Fibroblast of skin of abdomen (primary cell): ENCODE results near the gene SETBP1.

ENCODE experiments used
- DNase-seq: peaks from one replicate; pipeline ENCODE4 v3.0.0-alpha.2; 2013

SETBP1 gene

DNA sequence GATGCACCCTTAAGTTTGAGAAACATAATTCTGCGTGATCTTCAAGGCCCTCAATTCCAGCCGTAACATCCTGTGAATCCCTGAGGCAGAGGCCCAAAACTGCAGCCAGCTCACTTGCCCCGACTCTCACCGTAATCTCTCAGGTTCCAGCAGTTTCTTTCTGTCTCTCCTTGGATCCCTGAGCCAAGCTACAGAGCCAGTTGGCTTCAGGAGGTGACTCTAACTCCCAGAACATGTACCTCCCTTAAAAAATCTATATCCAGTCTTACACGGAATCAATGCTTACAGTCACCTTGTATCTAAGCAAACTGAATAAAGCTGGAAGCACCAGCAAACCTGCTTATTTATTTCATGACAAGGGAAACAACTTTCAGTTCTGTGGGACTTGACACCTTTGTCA is 300.4 kb downstream of the SETBP1 start:
- DNase-seq = no peak

DNA sequence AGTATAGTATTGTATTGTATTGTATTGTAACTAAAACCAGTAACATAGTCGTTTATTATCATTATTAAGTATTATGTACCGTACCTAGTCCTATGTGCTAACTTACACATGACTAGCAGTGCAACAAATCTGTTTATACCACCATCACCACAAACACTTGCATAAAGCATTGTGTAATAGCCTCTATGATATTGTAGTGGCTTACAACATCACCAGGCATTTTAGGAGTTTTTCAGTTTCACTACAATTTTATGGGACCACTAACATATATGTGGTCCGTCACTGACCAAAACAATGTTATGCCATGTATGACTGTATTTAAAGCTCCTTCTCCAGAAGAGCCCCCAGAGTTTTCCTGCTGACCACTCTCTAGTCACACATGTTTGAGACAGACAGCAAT is 306.2 kb downstream of the SETBP1 start:
- peak; percentile 28 for DNase-seq

DNA sequence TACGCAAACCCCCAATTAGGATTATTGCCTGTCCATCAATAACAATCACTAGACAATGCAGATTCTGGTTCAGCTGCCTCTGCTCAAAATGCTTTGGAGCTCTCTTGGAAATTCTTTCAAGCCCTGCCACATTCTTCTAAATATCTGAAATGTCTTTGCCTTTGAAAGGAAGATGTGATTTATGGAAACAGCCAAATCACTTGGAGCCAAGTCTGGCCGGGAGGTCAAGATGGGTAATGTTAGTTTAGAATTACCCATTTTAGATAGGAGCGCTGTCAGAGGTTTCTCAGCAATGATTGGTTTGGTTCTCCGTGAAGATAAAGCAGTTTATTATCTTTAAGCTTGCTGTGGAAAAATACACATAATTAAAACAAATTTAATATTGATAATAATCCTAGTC is 306.7 kb downstream of the SETBP1 start:
- DNase-seq = peak; percentile 33

DNA sequence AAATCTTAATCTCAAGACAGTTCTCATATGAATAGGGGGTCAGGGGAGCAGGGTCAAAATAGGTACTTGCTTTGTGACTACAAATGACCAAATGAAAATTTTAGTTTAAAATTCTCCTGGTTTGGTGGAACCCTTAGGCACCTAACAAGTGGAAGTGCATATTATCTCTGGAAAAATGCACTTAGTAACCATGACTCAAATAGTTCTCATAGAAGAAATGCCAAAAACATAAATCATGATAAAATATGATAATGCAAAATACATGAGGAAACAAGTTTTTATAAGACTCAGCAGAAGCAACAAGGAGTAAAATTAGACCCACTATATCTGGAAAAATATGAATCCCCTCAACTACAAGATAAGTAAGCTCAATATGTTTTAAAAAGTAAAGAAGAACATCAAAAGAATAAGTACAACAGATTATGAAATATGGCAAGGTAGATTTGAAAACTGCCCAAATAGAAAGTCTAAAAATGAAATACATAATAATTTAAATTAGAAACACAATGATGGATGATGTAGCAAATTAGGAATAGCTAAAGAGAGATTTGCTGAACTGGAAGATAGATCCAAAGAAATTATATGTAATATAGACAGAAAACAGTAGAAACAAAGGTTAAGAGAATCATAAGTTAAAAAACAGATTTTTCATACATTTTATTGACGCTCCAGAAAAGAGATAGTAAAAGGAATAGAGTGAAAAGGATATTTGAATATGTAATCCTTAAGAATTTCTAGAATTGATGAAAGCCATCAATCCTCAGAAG is 308.3 kb downstream of the SETBP1 start:
- DNase-seq = no peak

DNA sequence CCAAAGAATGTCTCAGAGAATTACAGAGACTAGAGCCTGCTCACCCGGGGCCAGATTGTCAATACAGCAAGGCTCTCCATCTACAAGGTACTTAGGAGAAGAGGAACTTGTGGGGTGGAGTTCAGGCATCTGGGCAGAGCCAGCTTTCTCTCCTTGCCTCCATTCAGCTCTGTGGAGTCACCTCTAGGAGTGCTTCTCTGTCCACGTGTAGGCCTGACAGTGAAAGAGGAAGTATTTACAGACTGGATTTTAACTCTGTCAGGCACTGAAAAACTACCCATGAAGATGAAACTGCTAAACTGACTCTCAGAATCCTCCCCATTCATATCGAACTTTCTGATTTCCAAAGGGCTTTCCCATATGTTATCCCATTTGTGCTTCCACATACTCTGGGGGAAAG is 315.6 kb downstream of the SETBP1 start:
- no peak for DNase-seq

DNA sequence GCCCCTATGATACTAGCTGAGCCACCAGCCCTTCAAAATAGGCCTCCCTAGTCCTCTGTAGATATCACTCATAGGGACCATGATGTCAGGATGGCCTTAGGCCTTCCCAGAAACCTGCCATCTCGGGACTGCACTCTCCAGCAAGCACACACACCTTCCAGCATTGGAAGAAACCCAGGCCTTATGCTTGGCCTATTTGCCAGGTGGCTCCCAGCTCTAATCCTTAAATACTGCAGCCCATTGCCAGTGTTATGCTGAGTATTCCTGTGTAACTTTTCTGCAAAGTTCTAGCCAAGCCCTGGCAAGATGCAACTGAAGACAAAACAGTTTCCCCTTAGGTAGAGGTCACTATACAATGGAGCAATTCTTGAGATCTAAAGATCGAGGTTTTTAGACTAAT is 316.5 kb downstream of the SETBP1 start:
- DNase-seq = no peak

DNA sequence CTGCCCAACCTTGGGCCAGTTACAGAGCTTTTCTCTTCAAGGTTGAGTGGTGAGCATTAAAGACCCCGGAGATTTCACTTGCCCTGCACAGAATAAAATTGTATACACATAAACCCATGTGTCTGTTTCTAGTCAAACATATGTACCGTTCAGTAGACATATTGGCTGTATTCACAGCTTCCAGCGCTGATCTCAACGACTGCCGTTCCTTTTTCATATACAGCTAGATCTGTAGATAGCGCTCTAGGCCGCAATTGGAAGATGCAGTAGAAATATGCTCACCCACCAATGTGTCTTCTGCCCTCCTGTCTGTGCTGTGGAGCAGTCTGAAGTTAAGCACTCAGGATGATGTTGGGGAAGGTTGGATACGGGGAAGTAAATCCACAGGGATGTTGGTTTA is 317.7 kb downstream of the SETBP1 start:
- no peak for DNase-seq

DNA sequence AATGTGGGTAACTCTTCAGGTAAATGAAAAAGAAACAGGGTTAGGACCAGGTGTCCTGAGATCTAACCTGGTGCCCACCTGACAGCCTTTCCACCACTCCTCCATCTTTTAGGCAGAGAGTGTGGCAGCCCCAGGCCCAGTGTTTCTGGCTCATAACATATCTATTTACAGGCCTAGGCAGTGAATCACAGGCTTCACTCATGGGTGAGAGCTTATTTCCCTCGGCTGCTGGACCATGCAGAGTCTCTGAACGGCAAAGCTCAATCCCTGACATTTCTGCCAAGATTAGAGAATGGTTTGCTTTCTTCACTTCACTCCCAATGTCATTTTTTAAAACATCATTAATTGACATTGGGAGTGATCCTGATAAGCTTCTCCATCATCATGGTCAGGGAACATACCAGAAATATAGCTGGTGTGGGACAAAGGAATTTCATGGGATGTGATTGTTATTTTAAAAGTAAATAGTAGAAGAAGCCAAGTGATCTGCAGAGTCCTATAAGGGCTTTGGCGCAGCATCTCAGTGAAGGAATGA is 323.9 kb downstream of the SETBP1 start:
- DNase-seq = no peak

DNA sequence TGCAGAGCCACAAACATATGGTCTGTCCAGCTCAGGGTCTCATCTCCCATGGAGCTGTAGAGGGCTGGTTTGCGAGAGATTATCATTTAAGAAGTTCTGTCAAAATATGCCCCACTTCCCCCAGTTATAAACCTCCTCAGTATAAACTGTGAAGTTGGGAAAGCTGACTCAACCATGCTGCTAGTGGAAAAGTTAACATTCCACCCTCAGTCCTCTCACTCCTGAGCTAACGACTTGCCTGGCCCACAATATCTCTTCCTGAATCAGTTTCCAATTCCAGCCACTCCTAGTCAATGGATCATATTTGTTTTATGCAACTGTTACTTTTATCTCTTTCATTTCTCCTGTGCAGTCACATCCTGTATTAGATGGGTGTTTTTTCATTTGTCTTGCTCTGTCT is 326.2 kb downstream of the SETBP1 start:
- peak; percentile 40 for DNase-seq

DNA sequence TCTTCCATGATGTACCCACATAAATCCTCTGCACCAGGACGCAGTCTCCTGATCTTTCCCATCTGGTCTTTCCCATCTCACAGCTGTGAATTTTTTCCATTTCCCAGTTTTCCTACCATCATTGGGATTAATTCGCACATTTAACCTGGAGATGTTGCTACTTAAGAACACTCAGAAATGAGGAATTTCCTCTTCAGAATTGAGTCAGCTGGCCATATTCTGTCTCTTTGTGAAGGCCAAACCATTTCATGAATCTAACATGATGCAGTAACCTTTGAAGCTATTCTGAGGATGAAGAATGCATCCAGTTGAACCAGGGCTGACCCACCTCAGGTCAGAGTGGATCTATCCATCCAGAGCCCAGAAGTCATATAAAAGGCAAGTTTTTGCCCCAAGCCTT is 326.8 kb downstream of the SETBP1 start:
- peak; percentile 63 for DNase-seq

DNA sequence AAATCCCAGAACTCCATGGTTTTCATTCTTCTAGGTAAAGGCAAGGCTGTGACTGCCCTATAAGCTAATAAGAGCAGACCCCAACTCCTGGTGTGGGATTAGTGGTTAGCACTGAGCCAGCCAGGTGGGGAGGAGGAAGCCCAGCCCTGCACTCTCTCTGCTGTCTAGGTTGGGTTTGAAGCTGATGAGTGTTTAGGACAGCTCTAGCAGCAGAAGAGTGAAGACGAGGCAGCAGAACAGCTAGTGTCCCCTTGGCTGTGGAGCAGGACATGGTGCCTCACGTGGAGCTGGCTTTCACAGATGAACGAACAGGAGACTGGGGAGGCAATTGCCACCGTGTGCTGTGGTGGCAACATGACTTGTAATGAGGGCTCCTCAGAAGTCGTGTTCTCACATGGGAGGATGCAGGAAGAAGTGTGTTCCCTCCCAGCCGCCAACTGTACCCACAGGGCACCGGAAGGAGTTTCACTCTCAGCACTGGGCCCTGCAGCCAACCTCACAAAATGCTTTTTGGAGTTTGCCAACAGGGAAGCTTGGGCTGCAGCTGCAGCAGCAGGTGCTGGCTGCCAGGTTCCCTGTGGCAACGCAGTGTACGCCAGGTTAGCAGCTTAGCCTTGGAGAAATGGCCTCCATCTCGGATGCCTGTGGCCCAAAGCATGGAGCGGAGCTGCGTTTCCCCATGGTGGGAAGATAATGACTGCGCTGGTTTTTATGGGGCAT is 328.2 kb downstream of the SETBP1 start:
- DNase-seq = no peak

DNA sequence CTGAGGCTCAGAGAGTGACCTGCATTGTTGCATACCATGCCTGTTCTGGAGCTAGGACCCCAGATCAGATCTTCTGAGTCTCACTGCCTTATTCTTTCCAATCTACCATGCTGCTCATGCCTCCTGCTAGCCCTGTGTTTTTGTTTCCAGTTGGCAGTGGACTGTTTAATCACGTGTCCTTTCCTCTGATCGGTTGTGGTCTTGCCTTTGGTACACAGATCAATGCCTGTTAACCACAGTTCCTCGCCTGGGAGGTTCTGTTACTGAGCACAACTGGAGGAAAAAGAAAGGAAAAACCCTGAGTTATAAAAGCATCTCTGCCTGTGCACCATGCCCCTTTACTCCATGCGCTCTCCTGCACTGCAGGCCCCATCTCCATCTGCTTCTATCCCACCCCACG is 329.1 kb downstream of the SETBP1 start:
- no peak for DNase-seq

DNA sequence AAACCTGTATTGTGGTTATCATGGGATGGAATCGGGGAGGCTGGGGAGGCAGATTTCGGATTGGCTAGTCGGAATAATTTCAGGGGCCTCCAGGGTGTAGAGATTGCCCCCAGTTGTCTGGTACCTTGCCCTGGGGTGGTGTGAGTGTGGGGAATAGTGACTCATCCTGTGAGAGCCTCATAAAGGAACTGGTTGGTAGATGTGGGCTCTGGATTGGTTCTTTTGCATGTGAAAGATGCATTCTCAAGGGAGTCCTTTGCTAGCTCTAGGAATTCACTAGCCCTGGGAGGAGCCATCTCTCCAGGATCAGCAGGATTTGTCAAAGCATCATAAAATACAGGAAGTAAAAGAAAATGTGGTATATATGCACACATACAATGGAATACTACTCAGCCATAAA is 331.6 kb downstream of the SETBP1 start:
- no peak for DNase-seq

DNA sequence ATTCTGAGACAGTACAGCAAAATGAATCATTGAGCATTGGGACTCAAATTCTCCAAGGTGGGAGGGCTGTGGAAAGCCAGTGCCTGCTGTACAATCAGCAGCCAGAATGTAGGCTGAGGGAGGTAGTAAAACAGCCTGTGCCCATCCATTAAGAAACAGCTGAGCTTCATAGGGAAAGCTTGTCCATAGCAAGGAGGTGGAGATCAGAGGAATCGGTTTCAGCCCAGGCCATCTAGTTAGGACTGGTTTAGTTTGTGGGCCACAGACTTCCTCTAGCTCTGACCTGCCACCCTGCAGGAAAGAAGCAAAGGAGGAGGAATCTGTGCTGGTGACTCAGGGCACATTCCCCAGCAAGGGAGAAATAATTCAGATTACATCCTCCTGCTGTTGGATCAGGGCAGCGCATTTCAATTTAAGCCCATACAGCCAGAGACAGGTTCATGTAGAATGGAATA is 333.4 kb downstream of the SETBP1 start:
- DNase-seq = peak; percentile 87

DNA sequence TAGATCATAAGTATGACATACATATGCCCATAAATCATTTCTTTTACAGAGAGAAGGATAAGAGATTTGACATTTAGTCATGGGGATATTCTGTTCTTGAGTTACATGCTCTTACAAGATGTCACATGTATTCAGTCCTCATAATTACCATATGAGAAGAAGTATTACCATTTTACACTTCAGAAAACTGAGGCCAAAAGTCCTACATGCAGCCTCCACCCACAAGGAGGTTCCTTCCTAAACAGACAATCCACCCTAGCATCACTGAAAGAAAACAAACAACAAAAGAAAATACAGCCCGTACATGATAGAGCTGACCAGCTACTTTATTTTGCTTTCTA is 335.1 kb downstream of the SETBP1 start:
- no peak for DNase-seq

DNA sequence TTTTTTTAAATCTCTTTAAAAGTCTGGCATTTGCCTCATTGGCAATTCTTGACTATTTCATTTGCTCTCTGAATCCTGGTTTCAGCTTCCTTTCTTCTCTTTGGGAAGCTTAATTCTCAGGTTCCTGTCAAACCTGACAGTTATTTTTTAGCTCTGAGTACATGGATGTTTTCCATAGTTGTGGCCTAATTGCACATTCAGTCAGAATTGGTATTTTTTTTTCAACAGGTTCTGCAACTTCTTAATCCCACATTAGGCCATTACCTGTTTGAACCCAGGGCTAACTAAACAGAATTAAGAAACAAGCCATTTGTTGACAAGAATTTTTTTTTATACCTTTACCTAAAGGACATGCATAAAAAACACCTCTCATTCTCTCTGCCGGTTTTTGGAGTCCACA is 338.8 kb downstream of the SETBP1 start:
- DNase-seq = no peak

DNA sequence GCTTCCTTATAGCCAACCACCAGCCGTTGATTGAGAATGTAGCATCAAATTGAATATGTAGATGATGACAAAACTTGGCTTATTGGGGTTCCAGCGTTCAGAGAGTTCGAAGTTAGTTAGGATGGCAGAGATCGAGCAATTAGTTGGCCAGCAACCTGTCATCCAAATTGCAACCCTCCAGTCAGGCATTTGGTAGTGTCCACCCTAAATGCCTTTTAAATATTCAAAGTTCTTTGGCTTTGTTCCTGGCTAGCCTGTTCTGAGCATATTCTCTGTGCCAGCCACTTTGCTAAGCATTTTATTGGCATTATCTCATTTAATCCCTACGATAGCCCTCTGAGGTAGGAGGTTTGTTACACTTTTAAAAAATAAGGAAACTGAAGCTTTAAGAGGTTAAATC is 342.8 kb downstream of the SETBP1 start:
- DNase-seq = no peak

DNA sequence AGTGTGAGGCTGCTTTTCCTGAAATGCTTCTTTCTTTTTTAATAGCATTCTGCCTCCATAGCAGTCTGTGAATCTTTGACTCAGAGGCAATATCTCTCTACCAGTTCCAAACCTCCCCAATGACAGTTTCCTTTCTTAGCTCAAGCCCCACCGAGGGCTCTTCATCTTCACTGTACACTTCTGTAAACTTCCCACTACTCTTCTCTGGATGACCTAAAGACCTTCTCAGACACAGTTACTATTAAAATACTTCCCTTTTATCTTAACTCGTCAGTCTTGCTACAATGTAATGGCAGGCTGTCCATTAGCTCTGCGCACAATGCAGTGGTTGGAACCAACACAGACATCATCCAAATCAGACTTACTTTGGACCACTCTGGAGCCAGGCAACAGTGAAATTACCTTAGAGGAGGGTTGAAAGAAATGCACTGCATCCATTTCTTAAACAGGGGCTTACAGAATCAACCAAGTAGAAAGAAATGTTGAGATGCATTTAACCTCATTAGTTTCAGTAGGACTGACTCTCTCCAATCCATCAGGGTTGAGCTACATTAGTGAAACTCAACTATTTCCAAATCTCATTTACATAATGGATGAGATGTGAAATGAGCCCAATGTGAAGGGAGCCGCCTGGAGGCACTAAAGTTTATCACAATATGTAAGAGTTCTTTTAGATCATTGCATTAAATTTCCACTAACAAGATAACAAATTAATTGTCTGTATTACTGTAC is 343.8 kb downstream of the SETBP1 start:
- no peak for DNase-seq

DNA sequence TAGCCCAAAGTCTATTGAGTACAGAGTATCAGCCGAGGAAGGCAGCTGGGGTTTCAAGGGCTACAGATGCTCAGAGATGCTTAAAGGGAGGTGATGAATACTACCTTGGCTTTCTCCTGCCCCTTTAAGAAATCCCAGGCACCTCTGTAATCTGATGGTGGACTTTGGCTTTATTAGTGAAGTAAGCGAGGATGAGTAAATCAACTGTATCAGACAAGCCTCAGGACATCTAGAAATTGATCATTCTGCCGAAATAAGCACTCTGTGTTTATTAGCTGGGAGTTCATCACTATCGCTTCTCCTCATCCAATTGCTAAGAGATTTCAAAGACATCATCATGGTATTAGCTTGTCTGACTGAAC is 344.4 kb downstream of the SETBP1 start:
- DNase-seq = no peak

DNA sequence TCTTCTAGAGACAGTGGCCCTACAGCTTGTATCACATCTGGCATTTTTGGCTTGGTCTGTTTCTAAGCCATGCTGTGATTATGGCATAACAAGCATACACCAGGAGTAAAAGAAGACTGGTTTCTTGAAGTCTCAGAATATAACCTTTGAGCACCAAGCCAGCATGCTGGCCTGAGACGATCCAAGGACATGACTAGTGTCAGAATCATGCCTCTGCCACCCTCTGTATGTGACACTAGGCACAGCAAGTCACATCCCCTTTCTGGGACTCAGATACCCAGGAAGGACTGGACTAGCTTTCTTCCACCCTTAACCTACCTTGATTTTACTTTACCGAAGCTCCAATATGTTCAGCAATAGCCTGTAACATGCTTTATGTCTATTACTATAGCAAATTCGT is 345.5 kb downstream of the SETBP1 start:
- no peak for DNase-seq

DNA sequence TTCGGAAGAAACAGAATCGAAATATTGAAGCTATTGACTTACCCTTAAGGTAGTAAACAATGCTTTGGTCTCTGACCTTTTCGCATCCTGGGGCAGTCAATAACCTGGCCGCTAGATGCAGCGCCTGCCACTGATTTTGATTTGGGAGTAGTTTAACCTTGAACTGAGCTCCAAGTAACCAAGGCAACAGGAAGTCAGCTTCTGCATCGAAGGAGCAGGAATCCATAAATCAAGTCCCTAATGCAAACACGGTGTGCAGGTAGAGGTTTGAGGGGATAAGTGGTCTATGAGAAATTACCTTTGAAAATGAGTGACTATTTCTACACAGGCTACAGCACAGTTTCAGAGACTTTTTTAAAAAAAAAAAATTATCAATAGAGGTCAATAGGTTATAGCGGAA is 353.5 kb downstream of the SETBP1 start:
- DNase-seq = no peak

DNA sequence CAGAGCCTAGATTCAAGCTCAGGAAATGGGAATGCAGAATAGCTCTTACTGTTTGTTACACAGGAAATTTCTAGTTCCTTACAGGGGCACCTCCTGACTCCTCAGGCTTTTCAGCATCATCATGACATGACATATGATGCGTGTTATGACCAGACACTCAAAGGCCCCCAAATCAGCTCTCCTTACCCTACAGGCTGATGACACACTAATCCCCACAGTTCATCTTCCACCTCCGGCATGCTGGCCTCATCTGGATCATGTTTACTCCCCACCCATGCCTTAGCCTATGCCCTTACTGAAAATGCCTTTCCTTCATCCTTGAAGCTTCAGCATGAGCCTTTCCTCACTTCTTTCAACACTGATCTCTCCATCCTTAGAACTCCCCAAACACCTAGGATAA is 356.9 kb downstream of the SETBP1 start:
- peak; percentile 57 for DNase-seq

DNA sequence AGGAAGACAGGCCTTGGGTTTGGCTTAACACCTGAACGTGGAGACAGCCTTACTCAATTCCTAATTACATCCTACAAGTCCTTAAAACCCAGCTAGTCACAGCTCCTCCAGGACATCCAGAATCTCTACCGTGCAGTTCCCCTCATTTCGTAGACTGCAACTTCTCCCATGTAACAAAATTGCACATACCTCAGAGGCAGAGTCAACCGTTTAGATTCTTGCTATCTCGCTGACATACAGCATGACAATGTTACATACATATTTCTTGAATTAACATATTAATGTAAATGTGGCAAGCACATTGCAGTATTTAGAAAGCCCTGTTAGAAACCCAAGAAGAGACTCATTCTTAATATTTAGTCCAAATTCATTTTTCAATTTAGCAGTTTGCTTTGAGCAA is 358.7 kb downstream of the SETBP1 start:
- peak; percentile 44 for DNase-seq

DNA sequence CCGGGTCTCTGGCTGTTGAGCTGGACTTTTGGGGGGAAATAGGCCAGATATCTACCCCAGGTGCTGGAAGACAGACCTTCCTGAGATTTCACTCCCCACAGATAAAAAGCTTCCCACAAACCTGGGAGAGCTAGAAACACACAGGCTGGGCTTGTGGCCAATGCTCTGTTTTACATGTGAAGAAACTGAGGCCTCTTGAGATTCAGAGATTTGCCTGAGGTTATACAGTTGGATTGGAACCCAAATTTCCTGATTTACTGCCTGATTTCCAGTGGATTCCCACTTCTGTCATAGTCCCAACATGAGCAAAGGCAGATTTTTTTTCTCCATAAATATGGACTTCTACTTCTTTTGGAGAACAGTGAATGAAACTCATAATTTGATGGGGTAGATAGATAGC is 360.2 kb downstream of the SETBP1 start:
- DNase-seq = no peak
